Measurements from ENCODE around the gene RC3H2.
A peak's percentile ranks its signal among the peaks of the same experiment; 100 is the strongest.

Gene RC3H2, protein sequence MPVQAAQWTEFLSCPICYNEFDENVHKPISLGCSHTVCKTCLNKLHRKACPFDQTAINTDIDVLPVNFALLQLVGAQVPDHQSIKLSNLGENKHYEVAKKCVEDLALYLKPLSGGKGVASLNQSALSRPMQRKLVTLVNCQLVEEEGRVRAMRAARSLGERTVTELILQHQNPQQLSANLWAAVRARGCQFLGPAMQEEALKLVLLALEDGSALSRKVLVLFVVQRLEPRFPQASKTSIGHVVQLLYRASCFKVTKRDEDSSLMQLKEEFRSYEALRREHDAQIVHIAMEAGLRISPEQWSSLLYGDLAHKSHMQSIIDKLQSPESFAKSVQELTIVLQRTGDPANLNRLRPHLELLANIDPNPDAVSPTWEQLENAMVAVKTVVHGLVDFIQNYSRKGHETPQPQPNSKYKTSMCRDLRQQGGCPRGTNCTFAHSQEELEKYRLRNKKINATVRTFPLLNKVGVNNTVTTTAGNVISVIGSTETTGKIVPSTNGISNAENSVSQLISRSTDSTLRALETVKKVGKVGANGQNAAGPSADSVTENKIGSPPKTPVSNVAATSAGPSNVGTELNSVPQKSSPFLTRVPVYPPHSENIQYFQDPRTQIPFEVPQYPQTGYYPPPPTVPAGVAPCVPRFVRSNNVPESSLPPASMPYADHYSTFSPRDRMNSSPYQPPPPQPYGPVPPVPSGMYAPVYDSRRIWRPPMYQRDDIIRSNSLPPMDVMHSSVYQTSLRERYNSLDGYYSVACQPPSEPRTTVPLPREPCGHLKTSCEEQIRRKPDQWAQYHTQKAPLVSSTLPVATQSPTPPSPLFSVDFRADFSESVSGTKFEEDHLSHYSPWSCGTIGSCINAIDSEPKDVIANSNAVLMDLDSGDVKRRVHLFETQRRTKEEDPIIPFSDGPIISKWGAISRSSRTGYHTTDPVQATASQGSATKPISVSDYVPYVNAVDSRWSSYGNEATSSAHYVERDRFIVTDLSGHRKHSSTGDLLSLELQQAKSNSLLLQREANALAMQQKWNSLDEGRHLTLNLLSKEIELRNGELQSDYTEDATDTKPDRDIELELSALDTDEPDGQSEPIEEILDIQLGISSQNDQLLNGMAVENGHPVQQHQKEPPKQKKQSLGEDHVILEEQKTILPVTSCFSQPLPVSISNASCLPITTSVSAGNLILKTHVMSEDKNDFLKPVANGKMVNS

DNA sequence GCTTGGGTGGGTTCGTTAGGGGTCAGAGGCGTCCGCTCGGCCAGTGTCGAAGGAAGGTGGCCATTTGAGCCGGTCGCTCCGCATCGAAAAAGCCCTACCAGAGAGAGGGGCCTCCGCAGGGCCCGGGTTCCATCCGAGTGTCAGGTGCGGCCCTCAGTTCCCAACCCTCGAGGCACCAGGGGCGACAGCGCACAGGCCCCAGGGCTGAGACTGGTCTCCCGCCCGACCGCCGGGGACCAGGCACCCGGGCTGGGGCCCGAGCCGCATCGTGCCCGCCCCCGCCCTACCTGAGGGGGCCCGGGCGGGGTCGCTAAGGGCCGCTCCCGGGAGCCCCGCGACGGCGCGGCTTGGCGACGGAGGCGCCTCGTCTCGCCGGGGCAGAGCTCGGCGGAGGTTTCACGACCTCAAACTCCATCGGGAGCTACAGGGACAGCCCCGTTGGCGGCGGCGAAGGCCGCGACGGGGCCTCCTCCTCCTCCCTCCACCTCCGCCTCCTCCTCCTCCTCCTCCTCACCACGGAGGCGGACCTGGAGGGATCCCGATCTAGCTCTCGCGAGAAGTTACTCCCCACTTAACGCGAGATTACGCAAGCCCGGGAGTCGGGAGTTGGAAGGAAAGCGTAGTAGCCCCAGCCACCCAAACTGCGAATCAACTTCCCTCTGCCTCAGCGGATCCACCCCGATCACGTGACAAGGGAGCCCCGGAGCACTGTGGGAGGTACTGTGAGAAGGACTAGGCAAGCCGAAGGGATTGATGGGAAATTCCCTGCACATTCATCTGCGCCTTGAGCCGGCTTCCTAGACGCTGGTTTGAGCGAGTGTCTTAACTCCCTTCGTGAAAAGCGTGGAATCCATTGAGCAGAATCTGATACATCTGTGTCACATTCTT, at the start of gene RC3H2:
Gene RC3H2 (minus strand): TSS at position 537 of the 888 bp plus-strand sequence. CDS start 7,850 bp downstream, outside the sequence.
- ATAC-seq (ENCODE audit: insufficient read depth, low read depth), result peak; percentile 85
- Histone ChIP-seq H3K4me2 (ENCODE audit: insufficient read depth, low read length) (peak within 1 kb of the TSS; percentile 79), H3K79me2 (ENCODE audit: insufficient read depth, low read length) (peaks cover 58% of the 10 kb centered on the region), H4K20me1 (ENCODE audit: insufficient read depth, low read length) (no peaks in the 10 kb centered on the region; the same call in 1 of the 2 replicates), H3K4me3 (ENCODE audit: low read depth in 1 of 2, low read length in 2 of 2) (peak within 1 kb of the TSS; percentile 62 to 71), H3K36me3 (ENCODE audit: insufficient read depth, low read length) (no peaks in the 10 kb centered on the region; the same call in 1 of the 2 replicates), H3K9me3 (ENCODE audit: insufficient read depth, low read length, severe bottlenecking) (no peaks in the 10 kb centered on the region), H3K9ac (ENCODE audit: low read depth, low read length) (peak within 1 kb of the TSS; percentile 73), H3K27me3 (ENCODE audit: insufficient read depth, low read length, poor library complexity) (no peaks in the 10 kb centered on the region), H2AFZ (ENCODE audit: low read depth, low read length) (peak within 1 kb of the TSS; percentile 96), H3K27ac (ENCODE audit: low read length) (peak within 1 kb of the TSS; percentile 81), H3K4me1 (ENCODE audit: insufficient read depth, low read length) (peaks cover 45% of the 10 kb centered on the region)
- TF ChIP-seq, protein P1, sequence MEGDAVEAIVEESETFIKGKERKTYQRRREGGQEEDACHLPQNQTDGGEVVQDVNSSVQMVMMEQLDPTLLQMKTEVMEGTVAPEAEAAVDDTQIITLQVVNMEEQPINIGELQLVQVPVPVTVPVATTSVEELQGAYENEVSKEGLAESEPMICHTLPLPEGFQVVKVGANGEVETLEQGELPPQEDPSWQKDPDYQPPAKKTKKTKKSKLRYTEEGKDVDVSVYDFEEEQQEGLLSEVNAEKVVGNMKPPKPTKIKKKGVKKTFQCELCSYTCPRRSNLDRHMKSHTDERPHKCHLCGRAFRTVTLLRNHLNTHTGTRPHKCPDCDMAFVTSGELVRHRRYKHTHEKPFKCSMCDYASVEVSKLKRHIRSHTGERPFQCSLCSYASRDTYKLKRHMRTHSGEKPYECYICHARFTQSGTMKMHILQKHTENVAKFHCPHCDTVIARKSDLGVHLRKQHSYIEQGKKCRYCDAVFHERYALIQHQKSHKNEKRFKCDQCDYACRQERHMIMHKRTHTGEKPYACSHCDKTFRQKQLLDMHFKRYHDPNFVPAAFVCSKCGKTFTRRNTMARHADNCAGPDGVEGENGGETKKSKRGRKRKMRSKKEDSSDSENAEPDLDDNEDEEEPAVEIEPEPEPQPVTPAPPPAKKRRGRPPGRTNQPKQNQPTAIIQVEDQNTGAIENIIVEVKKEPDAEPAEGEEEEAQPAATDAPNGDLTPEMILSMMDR (IDR thresholded peaks at IDR 0.05; ENCODE audit: borderline replicate concordance, extremely low read depth, low read length, poor library complexity, severe bottlenecking), result peak; percentile 3
- TF ChIP-seq EZH2 (IDR thresholded peaks at IDR 0.05; ENCODE audit: borderline replicate concordance, low read depth, low read length, severe bottlenecking), result no peak
- peak; percentile 98 for DNase-seq

DNA sequence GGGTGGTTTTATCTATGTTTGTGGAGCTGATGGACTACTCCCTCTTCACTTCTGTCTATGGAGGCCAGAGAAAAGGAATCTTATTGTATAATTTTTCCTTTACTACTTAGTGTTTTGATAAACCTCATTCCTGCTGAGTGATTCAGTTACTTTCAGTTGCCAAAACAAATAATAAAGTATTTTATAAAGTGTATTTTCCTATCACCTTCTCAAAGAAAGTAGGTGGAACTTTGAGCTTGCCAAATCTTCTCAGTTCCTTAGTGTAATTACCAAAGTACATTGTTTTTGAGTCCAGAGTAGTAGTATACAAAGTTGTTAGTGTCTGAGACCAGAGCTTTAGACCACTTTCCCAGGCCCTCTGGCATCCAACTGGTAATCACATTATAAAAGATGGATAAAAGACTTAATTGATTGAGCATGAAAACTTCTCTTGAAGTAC, 49.1 kb upstream of the RC3H2 start:
- H3K4me2 ChIP-seq (ENCODE audit: insufficient read depth, low read length), result no peak overlapping the region
- H4K20me1 ChIP-seq (ENCODE audit: insufficient read depth, low read length), result no peaks in the 10 kb centered on the region; the same call in 1 of the 2 replicates

More for the DNA sequence above, 49.1 kb upstream of the RC3H2 start:
- Histone ChIP-seq H3K9me3 (ENCODE audit: insufficient read depth, low read length, severe bottlenecking) (no peaks in the 10 kb centered on the region), H3K9ac (ENCODE audit: low read depth, low read length) (no peak overlapping the region), H3K4me1 (ENCODE audit: insufficient read depth, low read length) (no peaks in the 10 kb centered on the region), H3K79me2 (ENCODE audit: insufficient read depth, low read length) (peaks cover 60% of the 10 kb centered on the region), H3K27ac (ENCODE audit: low read length) (no peak overlapping the region), H3K27me3 (ENCODE audit: insufficient read depth, low read length, poor library complexity) (no peaks in the 10 kb centered on the region), H3K36me3 (ENCODE audit: insufficient read depth, low read length) (no peaks in the 10 kb centered on the region), H3K4me3 (ENCODE audit: low read depth in 1 of 2, low read length in 2 of 2) (no peak overlapping the region), H2AFZ (ENCODE audit: low read depth, low read length) (no peak overlapping the region)
- DNase-seq (no peak), ATAC-seq (ENCODE audit: insufficient read depth, low read depth) (no peak)
- TF ChIP-seq, protein P1 (IDR thresholded peaks at IDR 0.05; ENCODE audit: borderline replicate concordance, extremely low read depth, low read length, poor library complexity, severe bottlenecking), result no peak
- no peak for TF ChIP-seq EZH2 (IDR thresholded peaks at IDR 0.05; ENCODE audit: borderline replicate concordance, low read depth, low read length, severe bottlenecking)

Measured in DND-41 (cell line).